Astrocyte of the spinal cord (primary cell): ENCODE results near the gene CFLAR.

ENCODE experiments used
- DNase-seq: peaks from one replicate; pipeline ENCODE4 v3.0.0; 2011; ENCODE audit warnings: low read depth, low spot score
- H3K4me3 ChIP-seq: 2 replicates; pipeline ENCODE4 v1.5.1; 2011; ENCODE audit warnings: low read depth, mild to moderate bottlenecking, low read length, moderate library complexity
- in situ Hi-C: cut with HindIII; loops from 2 replicates; pipeline ENCODE4 v1.10.0; 2017; ENCODE audit warnings: low sequenced_read_pairs
- TF ChIP-seq, protein P1 (sequence below): IDR thresholded peaks from 2 replicates; pipeline ENCODE4 v1.5.1; 2012; ENCODE audit warnings: low read depth, mild to moderate bottlenecking, low read length, inconsistent platforms

CFLAR gene

DNA sequence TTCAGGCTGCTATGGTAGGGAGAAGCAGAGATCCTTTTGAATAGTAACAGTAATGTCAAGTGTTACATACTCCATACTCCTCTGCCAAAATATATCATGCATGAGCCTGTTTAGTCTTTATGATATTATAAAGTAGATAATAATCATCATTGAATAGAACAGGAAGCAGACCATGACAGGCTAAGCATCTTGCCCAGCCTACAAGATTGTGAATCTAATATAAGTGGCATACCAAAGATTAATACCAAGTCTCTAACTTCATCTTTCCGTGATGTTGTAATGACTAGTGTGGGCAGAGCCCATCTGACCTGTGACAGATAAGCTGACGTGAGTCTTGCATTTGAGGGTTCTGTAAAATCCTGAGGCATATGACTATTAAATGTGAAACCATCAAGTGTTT is 31.1 kb upstream of the CFLAR start:
- DNase-seq: no peak
- H3K4me3 ChIP-seq: no peak overlapping the region
- TF ChIP-seq, protein P1, sequence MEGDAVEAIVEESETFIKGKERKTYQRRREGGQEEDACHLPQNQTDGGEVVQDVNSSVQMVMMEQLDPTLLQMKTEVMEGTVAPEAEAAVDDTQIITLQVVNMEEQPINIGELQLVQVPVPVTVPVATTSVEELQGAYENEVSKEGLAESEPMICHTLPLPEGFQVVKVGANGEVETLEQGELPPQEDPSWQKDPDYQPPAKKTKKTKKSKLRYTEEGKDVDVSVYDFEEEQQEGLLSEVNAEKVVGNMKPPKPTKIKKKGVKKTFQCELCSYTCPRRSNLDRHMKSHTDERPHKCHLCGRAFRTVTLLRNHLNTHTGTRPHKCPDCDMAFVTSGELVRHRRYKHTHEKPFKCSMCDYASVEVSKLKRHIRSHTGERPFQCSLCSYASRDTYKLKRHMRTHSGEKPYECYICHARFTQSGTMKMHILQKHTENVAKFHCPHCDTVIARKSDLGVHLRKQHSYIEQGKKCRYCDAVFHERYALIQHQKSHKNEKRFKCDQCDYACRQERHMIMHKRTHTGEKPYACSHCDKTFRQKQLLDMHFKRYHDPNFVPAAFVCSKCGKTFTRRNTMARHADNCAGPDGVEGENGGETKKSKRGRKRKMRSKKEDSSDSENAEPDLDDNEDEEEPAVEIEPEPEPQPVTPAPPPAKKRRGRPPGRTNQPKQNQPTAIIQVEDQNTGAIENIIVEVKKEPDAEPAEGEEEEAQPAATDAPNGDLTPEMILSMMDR: no peak
- in situ Hi-C loops: no loop called here

DNA sequence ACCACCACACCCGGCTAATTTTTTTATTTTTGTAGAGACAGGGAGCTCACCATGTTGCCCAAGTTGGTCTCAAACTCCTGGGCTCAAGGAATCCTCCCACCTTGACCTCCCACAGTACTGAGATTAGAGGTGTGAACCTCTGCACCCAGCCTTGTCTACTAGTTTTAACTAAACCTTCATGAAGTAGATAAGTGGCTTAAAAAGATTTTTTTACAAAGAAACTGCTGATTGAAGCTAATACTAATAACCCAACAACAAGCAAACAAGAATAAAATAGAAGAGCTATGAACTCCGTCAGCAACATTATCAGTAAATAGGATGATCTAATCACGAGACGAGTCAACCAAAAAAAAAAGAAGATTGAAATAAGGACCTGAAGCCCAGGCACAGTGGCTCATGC is 25.4 kb upstream of the CFLAR start:
- DNase-seq: no peak
- H3K4me3 ChIP-seq: no peak overlapping the region
- TF ChIP-seq, protein P1: no peak
- in situ Hi-C loops: no loop called here

DNA sequence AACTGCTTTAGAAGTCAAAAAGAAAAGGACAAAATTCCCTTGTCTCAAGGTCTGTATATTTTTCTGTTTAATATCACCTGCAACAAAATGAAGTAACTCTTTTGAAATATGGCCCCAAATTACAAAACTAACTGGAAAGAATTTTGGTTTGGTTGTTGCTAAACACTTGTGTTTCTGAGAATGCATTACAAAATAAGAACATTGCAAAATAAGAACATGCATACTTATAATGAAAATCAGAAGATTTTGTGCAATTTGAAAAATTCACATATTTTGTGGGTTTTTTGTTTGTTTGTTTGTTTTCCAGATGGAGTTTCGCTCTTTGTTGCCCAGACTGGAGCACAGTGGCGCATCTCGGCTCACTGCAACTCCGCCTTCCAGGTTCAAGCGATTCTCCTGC is 22.4 kb upstream of the CFLAR start:
- DNase-seq: no peak
- in situ Hi-C loops: no loop called here
- TF ChIP-seq, protein P1: no peak

GRCh38 chr2:201100497-201100896 is 15.5 kb upstream of the CFLAR start:
- TF ChIP-seq, protein P1: no peak
- in situ Hi-C loops: no loop called here
- DNase-seq: no peak
- H3K4me3 ChIP-seq: no peak overlapping the region

More for the DNA sequence above, 22.4 kb upstream of the CFLAR start:
- H3K4me3 ChIP-seq: no peak overlapping the region

DNA sequence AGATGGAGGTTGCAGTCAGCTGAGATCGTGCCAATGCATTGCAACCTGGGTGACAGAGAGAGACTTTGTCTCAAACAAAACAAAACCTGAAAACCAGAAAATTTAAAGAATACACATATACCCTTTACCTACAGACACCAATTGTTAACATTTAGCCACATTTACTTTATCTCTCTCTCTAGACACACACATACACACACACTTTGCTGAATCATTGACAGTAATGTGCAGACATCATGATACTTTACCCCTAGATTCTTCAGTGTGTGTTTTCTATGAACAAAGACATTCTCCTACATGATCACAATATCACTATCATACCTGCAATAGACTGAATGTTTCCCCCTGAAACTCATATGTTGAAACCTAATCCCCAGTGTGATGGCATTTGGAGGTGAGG is 10.2 kb upstream of the CFLAR start:
- in situ Hi-C loops: no loop called here
- TF ChIP-seq, protein P1: no peak
- no peak for DNase-seq
- no peak overlapping the region for H3K4me3 ChIP-seq

DNA sequence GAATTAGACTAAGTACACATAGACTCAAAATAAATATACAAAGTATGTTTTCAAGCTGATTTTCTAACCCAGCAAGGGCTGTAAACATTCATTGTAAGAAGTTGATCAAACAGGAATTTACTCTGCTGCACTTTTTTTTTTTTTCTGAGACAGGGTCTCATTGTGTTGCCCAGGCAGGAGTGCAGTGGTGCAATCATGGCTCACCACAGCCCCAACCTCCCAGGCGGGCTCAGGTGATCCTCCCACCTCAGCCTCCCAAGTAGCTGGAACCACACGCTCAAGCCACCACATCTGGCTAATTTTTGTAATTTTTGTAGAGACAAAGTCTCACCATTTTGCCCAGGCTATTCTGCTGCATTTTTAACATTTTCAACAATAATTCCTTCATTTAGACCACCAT is 8.3 kb upstream of the CFLAR start:
- DNase-seq: no peak
- H3K4me3 ChIP-seq: no peak overlapping the region
- TF ChIP-seq, protein P1: no peak
- in situ Hi-C loops: no loop called here

DNA sequence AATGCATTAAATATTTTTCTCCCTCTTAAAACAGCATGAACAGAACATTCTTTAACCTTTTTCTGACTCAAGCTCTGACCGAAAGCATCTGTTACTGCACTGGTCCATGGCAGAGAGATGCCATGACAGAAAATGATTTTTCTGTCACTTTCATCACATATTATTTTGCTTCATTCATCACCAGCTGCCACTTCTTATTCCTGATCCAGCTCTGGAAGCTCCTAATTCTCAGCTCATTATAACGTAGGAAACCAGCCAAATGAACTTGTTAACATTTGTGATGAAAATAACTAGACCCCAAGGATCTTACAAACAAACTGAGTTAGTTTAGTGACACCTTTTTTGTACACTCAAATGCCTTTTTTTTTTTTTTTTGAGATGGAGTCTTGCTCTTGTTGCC is 7.6 kb upstream of the CFLAR start:
- DNase-seq: no peak
- TF ChIP-seq, protein P1: no peak
- in situ Hi-C loops: no loop called here
- no peak overlapping the region for H3K4me3 ChIP-seq
